A673 (cell line): ENCODE results near the gene AVPR1B. TPM values are rescaled to one million over a fixed set of nuclear protein-coding genes. Genes with fewer than 3 reads are reported as not detected.

Experiments used
- BruUV-seq: library from RNA; stranded (reverse); fragments of 400-500 nt; replicated peaks from 2 replicates; lab custom pipeline; 2021; lab: Mats Ljungman, UMichigan
- CTCF ChIA-PET: fragments of 300-600 bp; sonication (Branson Sonifier 250); formaldehyde crosslinking; loops from one replicate; lab custom pipeline; 2022; ENCODE audit warnings: antibody characterized with exemption; lab: Charles Lee
- POLR2A ChIA-PET: fragments of 300-600 bp; sonication (Branson Sonifier 250); formaldehyde crosslinking; loops from one replicate; lab custom pipeline; 2022; ENCODE audit warnings: antibody characterized with exemption; ENCODE audit not compliant: low non-redundant PET; lab: Charles Lee
- DNase-seq: peaks from one replicate; pipeline ENCODE4 v3.0.0-alpha.2; 2015; ENCODE audit warnings: low spot score
- H3K27ac ChIP-seq: fragments of 200-600 bp; sonication (generic); 2 replicates; pipeline ENCODE4 v1.5.1; 2016; ENCODE audit warnings: mixed run types, low read depth, mild to moderate bottlenecking, mixed read lengths, antibody characterized with exemption, low read length; ENCODE audit not compliant: poor library complexity, severe bottlenecking
- H3K27me3 ChIP-seq: fragments of 200-600 bp; sonication (generic); replicated peaks from 2 replicates; pipeline ENCODE4 v1.6.1; 2017; ENCODE audit warnings: mixed run types, low read depth, mild to moderate bottlenecking, mixed read lengths, antibody characterized with exemption, low read length; ENCODE audit not compliant: insufficient read depth, poor library complexity
- H3K36me3 ChIP-seq: fragments of 200-600 bp; sonication (generic); 2 replicates; pipeline ENCODE4 v1.6.1; 2016; ENCODE audit warnings: mixed run types, mild to moderate bottlenecking, mixed read lengths, antibody characterized with exemption, low read length; ENCODE audit not compliant: insufficient read depth, poor library complexity, severe bottlenecking
- H3K4me1 ChIP-seq: fragments of 200-600 bp; sonication (generic); 2 replicates; pipeline ENCODE4 v1.6.1; 2017; ENCODE audit warnings: mixed run types, mild to moderate bottlenecking, mixed read lengths, antibody characterized with exemption, low read length; ENCODE audit not compliant: insufficient read depth, poor library complexity, severe bottlenecking
- H3K4me3 ChIP-seq: fragments of 200-600 bp; sonication (generic); 2 replicates; pipeline ENCODE4 v1.5.1; 2016; ENCODE audit warnings: low read depth, mixed run types, mild to moderate bottlenecking, mixed read lengths, low read length; ENCODE audit not compliant: poor library complexity, severe bottlenecking
- H3K9me3 ChIP-seq: fragments of 200-600 bp; sonication (generic); 2 replicates; pipeline ENCODE4 v1.6.1; 2016; ENCODE audit warnings: mixed run types, low read depth, mild to moderate bottlenecking, mixed read lengths, antibody characterized with exemption, low read length; ENCODE audit not compliant: poor library complexity, severe bottlenecking
- CTCF ChIP-seq: fragments of 300-800, 200-600 bp; sonication (generic); conservative IDR thresholded peaks from 2 replicates; pipeline ENCODE4 v1.5.1; 2017; ENCODE audit warnings: low read depth, mild to moderate bottlenecking, antibody characterized with exemption, low read length, moderate library complexity, mixed read lengths
- EZH2 ChIP-seq: fragments of 200-600 bp; sonication (generic); IDR thresholded peaks from 2 replicates; pipeline ENCODE4 v1.6.1; 2017; ENCODE audit warnings: borderline replicate concordance, low read depth, mild to moderate bottlenecking, mixed read lengths, antibody characterized with exemption, low read length; ENCODE audit not compliant: poor library complexity, severe bottlenecking
- intact Hi-C: fragments of 100-400 bp; cut with micrococcal nuclease; formaldehyde crosslinking; loops from one replicate; pipeline ENCODE4 v1.10.0; 2022; ENCODE audit not compliant: unreplicated experiment
- total RNA-seq: library from RNA; stranded (reverse); gene quantifications from 2 replicates; pipeline ENCODE4 v1.2.3, GENCODE V29; 2021

The AVPR1B gene
- total RNA-seq, 1 experiment from 2014 or later = not detected

- H3K4me3 ChIP-seq = no peak overlapping the region
- H3K9me3 ChIP-seq = no peaks in the 10 kb centered on the region
- TF ChIP-seq EZH2 (no peak), CTCF (no peak)
- ChIA-PET POLR2A (no interaction called here), CTCF (no interaction called here)
- H3K36me3 ChIP-seq = no peaks in the 10 kb centered on the region
- no TSS peak for BruUV-seq
- H3K27me3 ChIP-seq = no peaks in the 10 kb centered on the region
- intact Hi-C loops = no loop called here
- DNase-seq = no peak
- H3K27ac ChIP-seq = no peak overlapping the region
- H3K4me1 ChIP-seq = no peaks in the 10 kb centered on the region
These were observed 48.9 kb downstream of the AVPR1B start for GRCh38 chr1:206068314-206068713.

- H3K36me3 ChIP-seq = no peaks in the 10 kb centered on the region
- no peak overlapping the region for H3K4me3 ChIP-seq
- intact Hi-C loops = no loop called here
- no peak overlapping the region for H3K27ac ChIP-seq
- no peaks in the 10 kb centered on the region for H3K27me3 ChIP-seq
- POLR2A ChIA-PET = no interaction called here
- TF ChIP-seq EZH2 (no peak), CTCF (no peak)
- CTCF ChIA-PET = no interaction called here
- BruUV-seq = no TSS peak
- DNase-seq = no peak
- no peaks in the 10 kb centered on the region for H3K4me1 ChIP-seq
- H3K9me3 ChIP-seq = no peaks in the 10 kb centered on the region
These were observed 49.5 kb downstream of the AVPR1B start for GRCh38 chr1:206067486-206068227.

GRCh38 chr1:206066479-206067171 is 50.6 kb downstream of the AVPR1B start:
- H3K36me3 ChIP-seq = no peaks in the 10 kb centered on the region
- no peak overlapping the region for H3K4me3 ChIP-seq
- intact Hi-C loops = no loop called here
- POLR2A ChIA-PET = no interaction called here
- DNase-seq = no peak
- H3K27me3 ChIP-seq = no peaks in the 10 kb centered on the region
- TF ChIP-seq CTCF = no peak
- no peak for TF ChIP-seq EZH2
- H3K9me3 ChIP-seq = no peaks in the 10 kb centered on the region
- no peaks in the 10 kb centered on the region for H3K4me1 ChIP-seq
- no TSS peak for BruUV-seq
- CTCF ChIA-PET = no interaction called here
- H3K27ac ChIP-seq = no peak overlapping the region
